Breast epithelium (tissue), 3 donors: ENCODE measurements around the gene ZSWIM8.

Experiments
- CTCF ChIP-seq, 3 donors: fragments of 450-650 bp; IDR thresholded peaks; one replicate each; pipeline ENCODE4 v1.5.1; 2016 to 2017; ENCODE audit warnings: antibody characterized with exemption in 3 of 3, mild to moderate bottlenecking in 3 of 3, moderate library complexity in 3 of 3
- POLR2A ChIP-seq: fragments of 450-650 bp; IDR thresholded peaks from one replicate; pipeline ENCODE4 v1.6.1; 2016; ENCODE audit warnings: antibody characterized with exemption, mild to moderate bottlenecking, moderate library complexity
- POLR2AphosphoS5 ChIP-seq, 3 donors: sonication (generic); formaldehyde crosslinking; IDR thresholded peaks; one replicate each; pipeline ENCODE4 v1.6.1; 2017; ENCODE audit warnings: antibody characterized with exemption in 3 of 3

- TF ChIP-seq POLR2AphosphoS5 (IDR thresholded peaks at IDR 0.05) (no peak), CTCF (IDR thresholded peaks at IDR 0.05) (no peak), POLR2A (no peak)
These were observed 29.7 kb downstream of the ZSWIM8 start for GRCh38 chr10:73814896-73815718.
